ENCODE measurements around the gene DDX53. TPM values are rescaled to one million over a fixed set of nuclear protein-coding genes. Genes with fewer than 3 reads are reported as not detected.

DDX53 gene
- total and polyA plus RNA-seq, 12 donors, result not detected

GRCh38 chrX:23046443-23046842, 46.7 kb downstream of the DDX53 start:
- Histone ChIP-seq H3K9me3 (no peaks in the 10 kb centered on the region), H3K27ac (no peak overlapping the region), H3K36me3 (no peaks in the 10 kb centered on the region), H3K27me3 (no peaks in the 10 kb centered on the region), H3K4me1 (no peaks in the 10 kb centered on the region), H3K4me3 (no peak overlapping the region)
- TF ChIP-seq, protein P1, sequence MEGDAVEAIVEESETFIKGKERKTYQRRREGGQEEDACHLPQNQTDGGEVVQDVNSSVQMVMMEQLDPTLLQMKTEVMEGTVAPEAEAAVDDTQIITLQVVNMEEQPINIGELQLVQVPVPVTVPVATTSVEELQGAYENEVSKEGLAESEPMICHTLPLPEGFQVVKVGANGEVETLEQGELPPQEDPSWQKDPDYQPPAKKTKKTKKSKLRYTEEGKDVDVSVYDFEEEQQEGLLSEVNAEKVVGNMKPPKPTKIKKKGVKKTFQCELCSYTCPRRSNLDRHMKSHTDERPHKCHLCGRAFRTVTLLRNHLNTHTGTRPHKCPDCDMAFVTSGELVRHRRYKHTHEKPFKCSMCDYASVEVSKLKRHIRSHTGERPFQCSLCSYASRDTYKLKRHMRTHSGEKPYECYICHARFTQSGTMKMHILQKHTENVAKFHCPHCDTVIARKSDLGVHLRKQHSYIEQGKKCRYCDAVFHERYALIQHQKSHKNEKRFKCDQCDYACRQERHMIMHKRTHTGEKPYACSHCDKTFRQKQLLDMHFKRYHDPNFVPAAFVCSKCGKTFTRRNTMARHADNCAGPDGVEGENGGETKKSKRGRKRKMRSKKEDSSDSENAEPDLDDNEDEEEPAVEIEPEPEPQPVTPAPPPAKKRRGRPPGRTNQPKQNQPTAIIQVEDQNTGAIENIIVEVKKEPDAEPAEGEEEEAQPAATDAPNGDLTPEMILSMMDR (IDR thresholded peaks at IDR 0.05), result no peak
- 64 to 75% methylated on average over 2 of the region's 2 CpGs for WGBS, 2 donors
- ATAC-seq, result no peak
- intact Hi-C loops (cut with DNase I), result no loop called here
- DNase-seq, result no peak

- TF ChIP-seq, protein P1 (IDR thresholded peaks at IDR 0.05), result no peak
- ATAC-seq, result no peak
- H3K27ac ChIP-seq, result no peak overlapping the region
- 63 to 68% methylated on average over 2 of the region's 2 CpGs for WGBS, 2 donors
- intact Hi-C loops (cut with DNase I), result no loop called here
- H3K4me1 ChIP-seq, result no peaks in the 10 kb centered on the region
- H3K4me3 ChIP-seq, result no peak overlapping the region
- DNase-seq, result no peak
- H3K27me3 ChIP-seq, result no peaks in the 10 kb centered on the region
- H3K36me3 ChIP-seq, result no peaks in the 10 kb centered on the region
- H3K9me3 ChIP-seq, result no peaks in the 10 kb centered on the region
Measured at GRCh38 chrX:23048806-23049573, 49.2 kb downstream of the DDX53 start.

DNA sequence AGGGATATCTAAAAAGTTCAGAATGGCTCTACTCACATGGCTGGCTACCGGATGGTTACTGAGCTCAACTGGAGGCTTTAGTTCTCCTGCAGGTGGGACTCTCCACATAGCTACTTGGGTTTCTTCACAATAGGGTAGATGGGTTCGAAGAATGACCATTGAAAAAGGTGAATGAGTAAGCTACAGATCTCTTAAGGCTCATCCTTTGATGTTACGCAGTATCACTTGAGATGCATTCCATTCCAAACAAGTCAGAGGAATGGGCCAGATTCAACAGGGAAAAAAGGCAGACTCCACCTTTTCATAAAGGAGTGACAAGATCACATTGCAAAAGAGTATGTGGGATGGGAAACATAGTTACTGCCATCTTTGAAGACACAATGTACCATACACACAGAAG, 52.6 kb downstream of the DDX53 start:
- H3K4me3 ChIP-seq, result no peak overlapping the region

More for the DNA sequence above, 52.6 kb downstream of the DDX53 start:
- DNase-seq, result no peak
- H3K36me3 ChIP-seq, result no peaks in the 10 kb centered on the region
- no peaks in the 10 kb centered on the region for H3K9me3 ChIP-seq
- no peaks in the 10 kb centered on the region for H3K4me1 ChIP-seq
- H3K27ac ChIP-seq, result no peak overlapping the region
- WGBS, 2 donors, result 89 to 94% methylated on average over 3 of the region's 3 CpGs
- intact Hi-C loops (cut with DNase I), result no loop called here
- TF ChIP-seq, protein P1 (IDR thresholded peaks at IDR 0.05), result no peak
- H3K27me3 ChIP-seq, result no peaks in the 10 kb centered on the region
- ATAC-seq, result no peak

Measured in heart right ventricle (tissue), 16 donors.